Measurements from ENCODE around the gene MYF6. TPM values are rescaled to one million over a fixed set of nuclear protein-coding genes. Genes with fewer than 3 reads are reported as not detected.
A peak's percentile ranks its signal among the peaks of the same experiment; 100 is the strongest.

MYF6 gene
- total and polyA plus RNA-seq, 2 of the 8 experiments (the other 6 are each of a cell fraction or from before 2014, with no cell fraction given): 0.39 TPM; not detected in 1

DNA sequence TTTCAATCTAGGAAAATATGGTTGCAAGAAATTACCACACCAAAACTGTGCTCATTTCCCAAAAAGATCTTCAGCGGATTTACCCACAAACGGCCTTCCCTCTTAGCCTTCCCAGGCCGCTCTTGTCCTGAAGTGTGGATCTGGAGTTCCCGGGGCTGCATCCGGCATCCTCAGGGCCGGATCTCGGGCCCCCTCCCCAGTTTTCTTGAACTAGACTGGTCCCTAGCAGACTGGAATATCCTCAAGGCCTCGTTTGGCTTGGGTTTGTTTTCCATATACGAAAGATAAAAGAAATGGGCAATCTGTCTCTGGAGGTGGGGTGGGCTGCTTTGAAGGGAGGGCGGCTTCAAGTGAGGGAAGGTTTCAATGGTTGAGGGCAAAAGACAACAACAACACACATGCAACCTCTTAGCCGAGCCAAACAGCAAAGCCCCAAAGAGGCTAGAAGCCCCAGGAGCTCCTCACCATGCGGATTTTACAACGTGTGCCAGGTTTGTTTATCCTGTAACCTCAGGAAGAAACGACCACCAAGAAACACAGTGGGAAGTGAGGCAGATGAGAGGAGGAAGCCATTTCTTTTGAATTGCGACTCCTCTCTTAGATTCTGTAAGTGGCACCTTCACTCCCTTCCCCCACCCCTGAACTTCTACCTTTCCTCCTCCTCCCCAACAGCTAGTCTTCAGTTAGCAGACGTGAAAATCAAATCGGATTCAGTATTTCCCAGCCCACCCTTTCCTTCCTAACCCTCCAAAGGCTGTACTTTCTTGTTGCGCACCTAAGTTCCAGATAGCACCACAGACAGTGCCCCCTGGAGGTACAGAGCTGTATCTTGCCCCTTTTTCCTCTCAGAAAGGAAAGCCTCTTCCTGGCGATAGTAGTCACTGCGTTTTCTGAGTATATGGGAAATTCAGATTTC, 2.6 kb downstream of the MYF6 start (continued):
- TF ChIP-seq, protein P1, sequence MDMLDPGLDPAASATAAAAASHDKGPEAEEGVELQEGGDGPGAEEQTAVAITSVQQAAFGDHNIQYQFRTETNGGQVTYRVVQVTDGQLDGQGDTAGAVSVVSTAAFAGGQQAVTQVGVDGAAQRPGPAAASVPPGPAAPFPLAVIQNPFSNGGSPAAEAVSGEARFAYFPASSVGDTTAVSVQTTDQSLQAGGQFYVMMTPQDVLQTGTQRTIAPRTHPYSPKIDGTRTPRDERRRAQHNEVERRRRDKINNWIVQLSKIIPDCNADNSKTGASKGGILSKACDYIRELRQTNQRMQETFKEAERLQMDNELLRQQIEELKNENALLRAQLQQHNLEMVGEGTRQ (IDR thresholded peaks at IDR 0.05; ENCODE audit: low read length): no peak
- TF ChIP-seq SUZ12 (IDR thresholded peaks at IDR 0.05; ENCODE audit: low read length) (peak; percentile 72), KDM4A (IDR thresholded peaks at IDR 0.05; ENCODE audit: low read depth, low read length, severe bottlenecking) (peak; percentile 42), KDM5A (IDR thresholded peaks at IDR 0.05; ENCODE audit: low read length) (no peak)

Data from H1 (cell line).